HepG2 (cell line): ENCODE data around the gene NCOA7. TPM values are rescaled to one million over a fixed set of nuclear protein-coding genes. Genes with fewer than 3 reads are reported as not detected.

Experiments used
- ATAC-seq: fragments of 200-7000 bp; cut with Tn5 transposase; 3 replicates; pipeline ENCODE4 v1.9.1; 2020; ENCODE audit warnings: mild to moderate bottlenecking, moderate library complexity
- BruUV-seq: library from RNA; stranded (reverse); fragments of 400-500 nt; replicated peaks from 2 replicates; lab custom pipeline; 2021; lab: Mats Ljungman, UMichigan
- CTCF ChIA-PET: fragments of 300-600 bp; formaldehyde crosslinking; extraction: SDS; loops from one replicate; lab custom pipeline; 2021; ENCODE audit warnings: low total read pairs, inconsistent platforms, low intra/inter-chr PET ratio; lab: Yijun Ruan, JAX
- POLR2A ChIA-PET: fragments of 350-600 bp; sonication (Branson Sonifier 250); formaldehyde crosslinking; loops from one replicate; lab custom pipeline; 2020; ENCODE audit warnings: antibody characterized with exemption, inconsistent platforms; lab: Yijun Ruan, JAX
- DNase-seq: peaks from one replicate; pipeline ENCODE4 v3.0.0-alpha.2; 2015; ENCODE audit warnings: low spot score
- FAIRE-seq: peaks from 3 replicates; lab custom pipeline; 2011; peaks lifted over from hg19 to GRCh38; lab: Jason Lieb, UNC
- H2AFZ ChIP-seq: one replicate; pipeline ENCODE4 v1.6.1; 2011; ENCODE audit warnings: low read length, inconsistent platforms
- H3K27ac ChIP-seq: fragments of 300-600 bp; 3 replicates; pipeline ENCODE4 v1.8.0; 2011; ENCODE audit warnings: mixed run types, mild to moderate bottlenecking, mixed read lengths, low read length, inconsistent platforms; ENCODE audit not compliant: insufficient read depth; ENCODE audit errors: extremely low read length
- H3K27me3 ChIP-seq, 2 experiments: fragments of 200-600 bp in 1 of 2; 2 replicates in 1 of 2; 3 replicates in 1 of 2; pipeline versions ENCODE4 v1.6.0 to v1.8.0; 2011; ENCODE audit warnings: low read length in 2 of 2, mild to moderate bottlenecking in 2 of 2, moderate library complexity in 2 of 2, inconsistent platforms in 1 of 2; ENCODE audit not compliant: insufficient read depth in 2 of 2, control insufficient read depth in 1 of 2
- H3K36me3 ChIP-seq, 2 experiments: fragments of 200-600 bp in 1 of 2; replicated peaks in 1 of 2; 2 replicates in 1 of 2; 3 replicates in 1 of 2; pipeline versions ENCODE4 v1.5.1 to v1.8.0; 2011; ENCODE audit warnings: low read length in 2 of 2, inconsistent platforms in 1 of 2; ENCODE audit not compliant: insufficient read depth in 2 of 2, control insufficient read depth in 1 of 2
- H3K4me1 ChIP-seq: 2 replicates; pipeline ENCODE4 v1.5.1; 2012; ENCODE audit warnings: low read length, inconsistent platforms; ENCODE audit not compliant: insufficient read depth
- H3K4me2 ChIP-seq: 2 replicates; pipeline ENCODE4 v1.6.0; 2011; ENCODE audit warnings: low read depth, low read length, inconsistent platforms
- H3K4me3 ChIP-seq, 3 experiments: fragments of 200-600 bp in 1 of 3; sonication (generic), shearing (Covaris generic) in 1 of 3; replicated peaks in 1 of 3; 2 replicates each; pipeline ENCODE4 v1.5.1; 2011 to 2016; ENCODE audit warnings: low read length in 3 of 3, inconsistent platforms in 2 of 3, low read depth in 2 of 3, mild to moderate bottlenecking in 2 of 3, control low read depth in 1 of 3, mixed read lengths in 1 of 3; ENCODE audit not compliant: insufficient read depth in 1 of 3
- H3K79me2 ChIP-seq: one replicate; pipeline ENCODE4 v1.6.1; 2011; ENCODE audit warnings: low read length, inconsistent platforms; ENCODE audit not compliant: insufficient read depth
- H3K9ac ChIP-seq: 2 replicates; pipeline ENCODE4 v1.6.0; 2011; ENCODE audit warnings: mild to moderate bottlenecking, low read depth, low read length, inconsistent platforms; ENCODE audit not compliant: insufficient read depth
- H3K9me3 ChIP-seq: 2 replicates; pipeline ENCODE4 v1.5.1; 2012; ENCODE audit warnings: mild to moderate bottlenecking, low read length
- H4K20me1 ChIP-seq: 2 replicates; pipeline ENCODE4 v1.6.0; 2011; ENCODE audit warnings: inconsistent platforms, mild to moderate bottlenecking, low read length, moderate library complexity; ENCODE audit not compliant: insufficient read depth
- BORCS8-MEF2B ChIP-seq: sonication (generic); formaldehyde crosslinking; IDR thresholded peaks from 2 replicates; pipeline ENCODE4 v1.8.0; 2022; ENCODE audit warnings: mild to moderate bottlenecking, missing genetic modification reagents
- CTCF ChIP-seq: sonication (generic); formaldehyde crosslinking; IDR thresholded peaks from 2 replicates; pipeline ENCODE4 v1.5.0; 2020; ENCODE audit warnings: mild to moderate bottlenecking, missing genetic modification reagents, moderate library complexity
- GPN1 ChIP-seq: sonication (generic); formaldehyde crosslinking; IDR thresholded peaks from 2 replicates; pipeline ENCODE4 v1.5.1; 2020; ENCODE audit warnings: missing genetic modification reagents, borderline replicate concordance
- HOXD1 ChIP-seq: sonication (generic); formaldehyde crosslinking; IDR thresholded peaks from 2 replicates; pipeline ENCODE4 v1.5.0; 2020; ENCODE audit warnings: missing genetic modification reagents
- NCOA1 ChIP-seq: sonication (generic); formaldehyde crosslinking; IDR thresholded peaks from 2 replicates; pipeline ENCODE4 v1.9.0; 2021; ENCODE audit warnings: missing genetic modification reagents
- NFIB ChIP-seq: sonication (generic); formaldehyde crosslinking; IDR thresholded peaks from 2 replicates; pipeline ENCODE4 v1.9.0; 2021; ENCODE audit warnings: missing genetic modification reagents, mild to moderate bottlenecking, borderline replicate concordance
- SIN3B ChIP-seq: fragments of 150-350 bp; IDR thresholded peaks from 2 replicates; pipeline ENCODE4 v1.6.1; 2014; ENCODE audit warnings: low read length
- SP5 ChIP-seq: IDR thresholded peaks from 2 replicates; pipeline ENCODE4 v1.6.1; 2016; ENCODE audit warnings: low read depth, borderline replicate concordance
- SPEN ChIP-seq: sonication (generic); formaldehyde crosslinking; IDR thresholded peaks from 2 replicates; pipeline ENCODE4 v1.5.1; 2020; ENCODE audit warnings: low read depth, mild to moderate bottlenecking, missing genetic modification reagents
- USF2 ChIP-seq, 2 experiments: sonication (generic) in 1 of 2; formaldehyde crosslinking in 1 of 2; IDR thresholded peaks; 2 replicates each; pipeline versions ENCODE4 v1.5.1 to v1.6.1; 2011 to 2020; ENCODE audit warnings: borderline replicate concordance in 1 of 2, low read depth in 1 of 2, low read length in 1 of 2, mild to moderate bottlenecking in 1 of 2, missing genetic modification reagents in 1 of 2, moderate library complexity in 1 of 2
- YY1 ChIP-seq: IDR thresholded peaks from 2 replicates; pipeline ENCODE4 v1.6.1; 2011; ENCODE audit warnings: low read length, low read depth, moderate library complexity, mild to moderate bottlenecking; ENCODE audit not compliant: insufficient read depth, insufficient replicate concordance
- ZMYM4 ChIP-seq: sonication (generic); formaldehyde crosslinking; IDR thresholded peaks from 2 replicates; pipeline ENCODE4 v1.8.1; 2023; ENCODE audit warnings: mild to moderate bottlenecking, missing genetic modification reagents
- ZNF160 ChIP-seq: sonication (generic); formaldehyde crosslinking; IDR thresholded peaks from 2 replicates; pipeline ENCODE4 v1.8.0; 2022; ENCODE audit warnings: mild to moderate bottlenecking, inconsistent platforms, missing genetic modification reagents
- WGBS: methylation state at CpG from one replicate; pipeline ENCODE4 v1.1.6; 2017; ENCODE audit warnings: low lambda C conversion rate; 5-methylcytosine and 5-hydroxymethylcytosine counted together
- in situ Hi-C: cut with HindIII; loops from 2 replicates; pipeline ENCODE4 v1.10.0; 2017; ENCODE audit warnings: low pct_unique_long_range_greater_than_20kb; ENCODE audit not compliant: extremely low pct_ligation_motif_present
- intact Hi-C: fragments of 100-400 bp; cut with micrococcal nuclease; formaldehyde crosslinking; loops from one replicate; pipeline ENCODE4 v1.10.0; 2022; ENCODE audit not compliant: unreplicated experiment
- polyA plus RNA-seq, 8 experiments: library from polyadenylated mRNA; depleted of rRNA in 3 of 8; stranded (reverse) in 7 of 8; unstranded in 1 of 8; fragments of >200 nt; fragmentation: Illumina TruSeq in 4 of 8; extraction: Trizol in 4 of 8; gene quantifications; 2 replicates each; pipeline versions ENCODE4 v1.2.1 to v1.2.3, GENCODE V29; 2011 to 2016; ENCODE audit warnings: low read depth in 4 of 8, missing spikeins in 1 of 8, mixed read lengths in 1 of 8; ENCODE audit not compliant: insufficient read depth in 1 of 8
- total RNA-seq, 5 experiments: library from RNA; depleted of rRNA; stranded (reverse); fragments of >200 nt; fragmentation: Illumina TruSeq; extraction: Trizol; gene quantifications; 2 replicates each; pipeline ENCODE4 v1.2.3, GENCODE V29; 2016; ENCODE audit warnings: low read depth in 1 of 5

The NCOA7 gene
- total and polyA plus RNA-seq, 2 of the 13 experiments (the other 11 are each of a cell fraction or from before 2014, with no cell fraction given): 13.6 to 20.8 TPM

GRCh38 chr6:125959041-125959440, 168.3 kb downstream of the NCOA7 start (continued):
- no peak for TF ChIP-seq ZMYM4 (CRISPR knock-in tag)
- TF ChIP-seq YY1: no peak
- TF ChIP-seq HOXD1 (CRISPR knock-in tag): no peak
- no peak for TF ChIP-seq USF2 (IDR thresholded peaks at IDR 0.05; ENCODE audit: low read depth, low read length)
- TF ChIP-seq USF2 (CRISPR knock-in tag; IDR thresholded peaks at IDR 0.05; ENCODE audit: borderline replicate concordance): no peak
- TF ChIP-seq GPN1 (CRISPR knock-in tag): no peak

GRCh38 chr6:125961117-125961516, 170.4 kb downstream of the NCOA7 start:
- DNase-seq (no peak), FAIRE-seq (no peak), ATAC-seq (no peak)
- Histone ChIP-seq H2AFZ (no peak overlapping the region), H3K9me3 (no peaks in the 10 kb centered on the region), H3K79me2 (peaks cover 38% of the 10 kb centered on the region), H3K36me3 (peaks cover 0 to 8% of the 10 kb centered on the region in 2 experiments; a peak in 1 of 5 replicates), H3K4me1 (peaks cover 35% of the 10 kb centered on the region), H4K20me1 (no peaks in the 10 kb centered on the region), H3K27ac (no peak overlapping the region), H3K4me3 (no peak overlapping the region), H3K4me2 (no peak overlapping the region)
- no TSS peak for BruUV-seq
- CTCF ChIA-PET: no interaction called here
- in situ Hi-C loops: no loop called here
- POLR2A ChIA-PET: interaction anchor here (1.4 kb wide), 1 partner anchor 25 kb away, joined by 3 read pairs; the partner anchor contains the start of gene TRMT11
- intact Hi-C loops: no loop called here
- TF ChIP-seq ZNF160 (CRISPR knock-in tag) (no peak), SP5 (no peak), SIN3B (no peak), BORCS8-MEF2B (CRISPR knock-in tag) (no peak), NCOA1 (CRISPR knock-in tag) (no peak), SPEN (CRISPR knock-in tag) (no peak), NFIB (CRISPR knock-in tag) (no peak), CTCF (CRISPR knock-in tag) (no peak)
- TF ChIP-seq, all 625 proteins: peak for 0
- Histone ChIP-seq H3K27me3 (no peaks in the 10 kb centered on the region; a peak in 1 of 5 replicates), H3K9ac (no peak overlapping the region)
- 91% methylated on average over 3 of the region's 3 CpGs for WGBS
